Gastrocnemius medialis (tissue), 4 donors: Measurements from ENCODE around the gene POMT2.

Experiments used
- CTCF ChIP-seq, 5 experiments: fragments of 450-650 bp in 3 of 5; fragments of 200-600 bp in 2 of 5; sonication (generic) in 2 of 5; IDR thresholded peaks in 4 of 5; conservative IDR thresholded peaks in 1 of 5; 1 replicate in 4 of 5; 2 replicates in 1 of 5; pipeline ENCODE4 v1.5.1; 2016 to 2019; ENCODE audit warnings: antibody characterized with exemption in 5 of 5, mild to moderate bottlenecking in 3 of 5, moderate library complexity in 3 of 5
- POLR2A ChIP-seq, 2 donors: fragments of 450-650 bp; IDR thresholded peaks; one replicate each; pipeline ENCODE4 v1.6.1; 2017; ENCODE audit warnings: antibody characterized with exemption in 2 of 2, mild to moderate bottlenecking in 2 of 2, moderate library complexity in 2 of 2

- TF ChIP-seq CTCF (IDR thresholded peaks at IDR 0.05 in 4 of 5, conservative IDR thresholded peaks at IDR 0.05 in 1 of 5) (no peak), POLR2A (IDR thresholded peaks at IDR 0.05) (no peak)
Measured at GRCh38 chr14:77240336-77240915, 80.3 kb downstream of the POMT2 start.
